ENCODE results near the gene ENTPD3.

Gene ENTPD3

DNA sequence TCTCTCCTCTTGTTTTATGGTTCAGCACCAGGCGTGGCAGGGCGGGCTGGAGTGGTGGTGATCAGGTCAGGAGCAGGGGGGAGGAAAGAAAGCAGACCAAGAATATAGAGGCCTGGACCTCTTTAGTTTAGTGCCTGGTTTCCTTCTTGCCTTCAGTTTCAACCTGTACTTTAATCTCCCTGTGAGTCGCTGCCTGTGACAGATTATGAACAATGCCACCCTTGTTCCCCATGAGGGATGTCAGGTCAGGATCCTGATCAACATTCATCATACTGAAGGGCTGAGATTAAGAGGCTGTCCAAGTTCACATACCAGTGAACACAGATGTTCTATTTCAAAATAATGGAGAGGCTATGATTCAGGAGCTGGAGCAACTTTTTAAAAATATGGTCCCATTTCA, 11.4 kb downstream of the ENTPD3 start:
- Histone ChIP-seq H3K27me3 (ENCODE audit: control insufficient read depth in 5 of 5, insufficient read depth in 4 of 5, low read length in 5 of 5) (no peaks in the 10 kb centered on the region), H3K4me3 (ENCODE audit: low read depth in 1 of 5, low read length in 5 of 5) (no peak overlapping the region), H3K9me3 (ENCODE audit: control insufficient read depth in 5 of 5, low read length in 5 of 5) (no peaks in the 10 kb centered on the region), H3K36me3 (ENCODE audit: control insufficient read depth in 5 of 5, insufficient read depth in 5 of 5, low read length in 5 of 5) (no peaks in the 10 kb centered on the region), H3K27ac (ENCODE audit: low read depth, low read length) (no peak overlapping the region), H3K9ac (ENCODE audit: low read length in 5 of 5) (no peak overlapping the region), H3K4me1 (ENCODE audit: control insufficient read depth in 5 of 5, insufficient read depth in 5 of 5, low read length in 5 of 5) (no peaks in the 10 kb centered on the region)

DNA sequence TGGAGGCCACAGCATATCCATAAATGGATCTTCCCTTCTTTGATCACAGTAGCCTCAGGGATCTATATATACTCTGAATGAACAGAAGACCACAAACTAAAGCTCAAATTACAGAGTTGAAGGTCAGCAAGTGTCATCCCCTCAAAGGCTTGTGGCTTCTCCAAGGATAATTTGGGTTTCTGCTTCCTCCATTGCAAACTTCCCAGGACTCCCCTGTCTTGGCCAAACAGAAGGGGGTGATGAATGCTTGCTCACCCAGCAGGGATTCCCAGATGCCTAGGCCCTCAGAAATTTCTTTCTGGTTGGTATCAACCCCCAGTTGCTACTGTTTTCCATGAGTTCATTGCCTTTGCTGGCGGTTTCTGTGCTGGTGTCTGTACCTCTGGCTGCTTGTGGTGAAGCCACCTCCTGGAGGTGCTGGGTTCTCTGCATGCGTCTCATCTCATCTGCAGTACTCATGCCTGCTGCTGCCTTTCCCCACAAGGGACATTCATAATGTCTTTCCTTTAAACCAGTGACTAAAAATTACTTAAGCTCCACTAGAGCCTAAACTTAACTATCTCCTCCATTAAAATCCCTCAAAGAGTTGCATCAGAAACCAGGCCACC, 17.7 kb downstream of the ENTPD3 start:
- Histone ChIP-seq H3K27me3 (ENCODE audit: control insufficient read depth in 5 of 5, insufficient read depth in 4 of 5, low read length in 5 of 5) (no peaks in the 10 kb centered on the region), H3K9ac (ENCODE audit: low read length in 5 of 5) (no peak overlapping the region), H3K4me1 (ENCODE audit: control insufficient read depth in 5 of 5, insufficient read depth in 5 of 5, low read length in 5 of 5) (no peaks in the 10 kb centered on the region), H3K9me3 (ENCODE audit: control insufficient read depth in 5 of 5, low read length in 5 of 5) (no peaks in the 10 kb centered on the region), H3K36me3 (ENCODE audit: control insufficient read depth in 5 of 5, insufficient read depth in 5 of 5, low read length in 5 of 5) (no peaks in the 10 kb centered on the region), H3K4me3 (ENCODE audit: low read depth in 1 of 5, low read length in 5 of 5) (no peak overlapping the region), H3K27ac (ENCODE audit: low read depth, low read length) (no peak overlapping the region)

DNA sequence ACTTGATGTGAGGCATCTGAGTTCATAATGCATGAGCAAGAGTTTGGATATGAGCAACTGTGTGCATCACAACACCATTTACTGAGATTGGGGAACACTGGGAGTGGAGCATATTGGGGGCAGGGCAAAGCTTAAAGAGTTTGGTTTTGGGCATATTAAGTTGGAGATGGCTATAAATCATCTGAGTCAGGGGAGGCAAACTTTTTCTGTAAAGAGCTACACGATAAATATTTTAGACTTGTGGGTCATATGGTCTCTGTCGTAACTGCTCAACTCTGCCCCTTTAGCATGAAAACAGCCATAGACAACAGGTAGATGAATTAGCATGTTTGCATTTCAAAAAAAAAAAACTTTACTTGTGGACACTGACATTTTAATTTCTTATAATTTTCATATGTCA, 20.0 kb downstream of the ENTPD3 start:
- Histone ChIP-seq H3K4me3 (ENCODE audit: low read depth in 1 of 5, low read length in 5 of 5) (no peak overlapping the region), H3K27me3 (ENCODE audit: control insufficient read depth in 5 of 5, insufficient read depth in 4 of 5, low read length in 5 of 5) (no peaks in the 10 kb centered on the region), H3K9me3 (ENCODE audit: control insufficient read depth in 5 of 5, low read length in 5 of 5) (no peaks in the 10 kb centered on the region), H3K9ac (ENCODE audit: low read length in 5 of 5) (no peak overlapping the region), H3K36me3 (ENCODE audit: control insufficient read depth in 5 of 5, insufficient read depth in 5 of 5, low read length in 5 of 5) (no peaks in the 10 kb centered on the region), H3K27ac (ENCODE audit: low read depth, low read length) (no peak overlapping the region), H3K4me1 (ENCODE audit: control insufficient read depth in 5 of 5, insufficient read depth in 5 of 5, low read length in 5 of 5) (peaks cover 0 to 5% (median 0%) of the 10 kb centered on the region in 5 donors)

DNA sequence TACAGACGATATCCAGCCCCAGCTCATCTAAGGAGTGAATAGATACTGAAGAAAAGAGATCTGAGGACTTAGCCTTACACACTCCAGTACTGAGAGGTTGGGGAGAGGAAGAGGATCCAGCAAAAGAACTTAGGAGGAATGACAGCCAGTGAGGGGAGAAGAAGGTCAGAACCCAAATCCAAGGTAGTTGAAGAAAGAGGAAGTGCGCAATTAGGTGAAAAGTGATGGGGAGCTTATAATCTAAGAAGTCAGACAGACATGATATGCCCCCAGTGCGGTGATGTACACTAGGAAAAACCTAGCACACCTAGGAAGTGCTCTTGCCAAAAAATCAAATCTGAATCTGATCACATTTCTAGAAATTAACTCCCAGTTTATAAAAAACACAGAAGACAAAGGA, 20.6 kb downstream of the ENTPD3 start:
- Histone ChIP-seq H3K9ac (ENCODE audit: low read length in 5 of 5) (no peak overlapping the region), H3K27ac (ENCODE audit: low read depth, low read length) (no peak overlapping the region), H3K4me1 (ENCODE audit: control insufficient read depth in 5 of 5, insufficient read depth in 5 of 5, low read length in 5 of 5) (peaks cover 0 to 9% (median 0%) of the 10 kb centered on the region in 5 donors), H3K4me3 (ENCODE audit: low read depth in 1 of 5, low read length in 5 of 5) (no peak overlapping the region), H3K9me3 (ENCODE audit: control insufficient read depth in 5 of 5, low read length in 5 of 5) (no peaks in the 10 kb centered on the region), H3K27me3 (ENCODE audit: control insufficient read depth in 5 of 5, insufficient read depth in 4 of 5, low read length in 5 of 5) (no peaks in the 10 kb centered on the region), H3K36me3 (ENCODE audit: control insufficient read depth in 5 of 5, insufficient read depth in 5 of 5, low read length in 5 of 5) (no peaks in the 10 kb centered on the region)

DNA sequence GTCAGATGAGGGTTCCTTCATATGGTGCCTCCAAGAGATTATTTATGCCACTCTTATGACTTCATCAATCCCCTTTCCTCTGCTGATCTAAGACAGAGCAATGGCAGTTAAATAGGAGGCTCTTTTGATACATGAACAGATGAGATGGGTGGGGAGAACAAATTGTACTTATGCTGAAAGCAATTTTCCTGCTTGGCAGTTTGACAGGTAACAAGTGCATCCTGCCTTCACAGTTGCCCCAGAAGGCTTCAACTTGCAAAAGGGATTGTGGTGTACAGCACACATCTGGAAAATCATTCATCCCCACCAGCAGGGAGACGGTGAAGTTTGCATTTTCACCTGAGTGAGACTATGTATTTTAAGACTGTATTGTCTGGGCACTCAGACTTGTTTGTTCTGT, 27.3 kb downstream of the ENTPD3 start:
- Histone ChIP-seq H3K4me1 (ENCODE audit: control insufficient read depth in 5 of 5, insufficient read depth in 5 of 5, low read length in 5 of 5) (peaks cover 0 to 18% (median 4%) of the 10 kb centered on the region in 5 donors), H3K9me3 (ENCODE audit: control insufficient read depth in 5 of 5, low read length in 5 of 5) (no peaks in the 10 kb centered on the region), H3K36me3 (ENCODE audit: control insufficient read depth in 5 of 5, insufficient read depth in 5 of 5, low read length in 5 of 5) (no peaks in the 10 kb centered on the region)

DNA sequence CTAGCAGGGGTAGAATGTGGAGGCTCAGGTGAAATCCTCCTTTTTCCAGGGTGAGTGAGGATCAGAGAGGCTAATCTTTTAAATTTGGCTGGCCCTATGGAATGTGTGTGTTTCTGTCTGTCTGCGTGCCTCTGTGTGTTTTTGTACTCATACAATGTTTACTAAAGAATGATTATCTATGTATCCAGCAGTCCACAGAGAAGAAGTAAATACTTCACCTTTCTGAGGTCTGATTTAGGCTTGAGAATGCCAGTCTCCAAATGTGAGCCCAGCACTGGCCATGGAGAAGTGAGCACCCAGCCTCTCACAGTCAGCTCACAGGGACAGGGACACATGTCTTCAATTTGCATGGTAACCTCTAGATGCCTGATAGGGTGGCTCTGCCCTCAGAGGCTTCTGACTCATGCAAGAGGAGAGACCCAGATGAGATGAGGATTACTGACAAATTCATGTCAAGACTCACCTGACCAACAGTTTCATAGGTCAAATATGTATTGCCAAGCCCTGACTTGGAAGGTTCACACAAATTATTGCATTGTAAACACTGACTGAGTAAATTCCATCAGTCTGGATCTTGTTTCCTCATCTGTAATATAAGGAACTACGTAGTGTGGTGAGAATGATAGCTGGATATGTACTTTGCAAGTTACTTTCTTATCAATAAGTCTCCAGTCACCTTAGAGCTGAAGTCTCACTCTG, 31.0 kb downstream of the ENTPD3 start:
- Histone ChIP-seq H3K36me3 (ENCODE audit: control insufficient read depth in 5 of 5, insufficient read depth in 5 of 5, low read length in 5 of 5) (peaks cover 0 to 9% (median 0%) of the 10 kb centered on the region in 5 donors), H3K9me3 (ENCODE audit: control insufficient read depth in 5 of 5, low read length in 5 of 5) (no peaks in the 10 kb centered on the region), H3K4me3 (ENCODE audit: low read depth in 1 of 5, low read length in 5 of 5) (no peak overlapping the region), H3K9ac (ENCODE audit: low read length in 5 of 5) (no peak overlapping the region), H3K4me1 (ENCODE audit: control insufficient read depth in 5 of 5, insufficient read depth in 5 of 5, low read length in 5 of 5) (peaks cover 0 to 10% (median 4%) of the 10 kb centered on the region in 5 donors), H3K27ac (ENCODE audit: low read depth, low read length) (no peak overlapping the region), H3K27me3 (ENCODE audit: control insufficient read depth in 5 of 5, insufficient read depth in 4 of 5, low read length in 5 of 5) (no peaks in the 10 kb centered on the region)

More for the DNA sequence above, 27.3 kb downstream of the ENTPD3 start:
- Histone ChIP-seq H3K27ac (ENCODE audit: low read depth, low read length) (no peak overlapping the region), H3K9ac (ENCODE audit: low read length in 5 of 5) (no peak overlapping the region), H3K4me3 (ENCODE audit: low read depth in 1 of 5, low read length in 5 of 5) (no peak overlapping the region), H3K27me3 (ENCODE audit: control insufficient read depth in 5 of 5, insufficient read depth in 4 of 5, low read length in 5 of 5) (no peaks in the 10 kb centered on the region)

DNA sequence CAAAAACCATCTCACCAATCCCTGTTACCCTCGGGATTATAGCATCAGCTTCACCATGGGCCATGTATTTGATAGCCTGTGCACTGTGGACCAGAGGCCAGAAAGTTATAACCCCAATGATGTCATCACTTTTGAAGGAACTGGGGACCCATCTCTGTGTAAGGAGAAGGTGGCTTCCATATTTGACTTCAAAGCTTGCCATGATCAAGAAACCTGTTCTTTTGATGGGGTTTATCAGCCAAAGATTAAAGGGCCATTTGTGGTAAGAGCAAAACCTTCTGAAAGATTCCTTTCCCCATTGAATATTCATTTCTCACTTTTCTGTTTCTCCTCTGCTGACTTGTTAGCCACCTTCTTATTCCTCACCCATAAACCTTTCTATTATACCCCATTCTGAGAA, 35.9 kb downstream of the ENTPD3 start:
- H3K4me1 ChIP-seq (ENCODE audit: control insufficient read depth in 5 of 5, insufficient read depth in 5 of 5, low read length in 5 of 5): no peaks in the 10 kb centered on the region
- H3K9ac ChIP-seq (ENCODE audit: low read length in 5 of 5): no peak overlapping the region
- no peak overlapping the region for H3K27ac ChIP-seq (ENCODE audit: low read depth, low read length)
- no peaks in the 10 kb centered on the region for H3K9me3 ChIP-seq (ENCODE audit: control insufficient read depth in 5 of 5, low read length in 5 of 5)
- peaks cover 2 to 18% (median 5%) of the 10 kb centered on the region in 5 donors for H3K36me3 ChIP-seq (ENCODE audit: control insufficient read depth in 5 of 5, insufficient read depth in 5 of 5, low read length in 5 of 5)
- no peaks in the 10 kb centered on the region for H3K27me3 ChIP-seq (ENCODE audit: control insufficient read depth in 5 of 5, insufficient read depth in 4 of 5, low read length in 5 of 5)
- H3K4me3 ChIP-seq (ENCODE audit: low read depth in 1 of 5, low read length in 5 of 5): no peak overlapping the region

DNA sequence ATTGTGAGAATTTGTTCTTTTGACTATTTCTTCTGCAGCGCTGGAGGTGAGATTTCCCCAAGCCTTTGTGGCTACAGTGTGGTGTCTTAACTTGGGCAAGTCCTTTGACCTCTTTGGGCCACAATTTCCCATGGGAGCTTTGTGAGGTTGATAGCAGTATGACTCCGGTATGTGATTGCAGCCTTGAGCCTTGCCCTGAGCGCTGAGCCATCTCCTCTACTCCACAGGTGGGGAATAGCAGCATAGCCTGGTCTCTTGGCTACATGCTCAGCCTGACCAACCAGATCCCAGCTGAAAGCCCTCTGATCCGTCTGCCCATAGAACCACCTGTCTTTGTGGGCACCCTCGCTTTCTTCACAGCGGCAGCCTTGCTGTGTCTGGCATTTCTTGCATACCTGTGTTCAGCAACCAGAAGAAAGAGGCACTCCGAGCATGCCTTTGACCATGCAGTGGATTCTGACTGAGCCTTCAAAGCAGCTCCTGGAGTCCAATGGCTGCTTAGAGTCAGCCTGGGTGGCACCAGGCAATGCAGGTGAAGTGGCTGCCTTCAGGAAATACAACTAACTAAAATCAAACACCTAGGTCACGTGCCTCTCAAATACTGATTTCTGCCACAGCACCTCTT, 40.2 kb downstream of the ENTPD3 start:
- H3K4me3 ChIP-seq (ENCODE audit: low read depth in 1 of 5, low read length in 5 of 5): no peak overlapping the region
- H3K27me3 ChIP-seq (ENCODE audit: control insufficient read depth in 5 of 5, insufficient read depth in 4 of 5, low read length in 5 of 5): no peaks in the 10 kb centered on the region
- H3K36me3 ChIP-seq (ENCODE audit: control insufficient read depth in 5 of 5, insufficient read depth in 5 of 5, low read length in 5 of 5): peaks cover 2 to 13% (median 5%) of the 10 kb centered on the region in 5 donors
- H3K9ac ChIP-seq (ENCODE audit: low read length in 5 of 5): no peak overlapping the region
- no peaks in the 10 kb centered on the region for H3K9me3 ChIP-seq (ENCODE audit: control insufficient read depth in 5 of 5, low read length in 5 of 5)
- no peaks in the 10 kb centered on the region for H3K4me1 ChIP-seq (ENCODE audit: control insufficient read depth in 5 of 5, insufficient read depth in 5 of 5, low read length in 5 of 5)
- no peak overlapping the region for H3K27ac ChIP-seq (ENCODE audit: low read depth, low read length)

DNA sequence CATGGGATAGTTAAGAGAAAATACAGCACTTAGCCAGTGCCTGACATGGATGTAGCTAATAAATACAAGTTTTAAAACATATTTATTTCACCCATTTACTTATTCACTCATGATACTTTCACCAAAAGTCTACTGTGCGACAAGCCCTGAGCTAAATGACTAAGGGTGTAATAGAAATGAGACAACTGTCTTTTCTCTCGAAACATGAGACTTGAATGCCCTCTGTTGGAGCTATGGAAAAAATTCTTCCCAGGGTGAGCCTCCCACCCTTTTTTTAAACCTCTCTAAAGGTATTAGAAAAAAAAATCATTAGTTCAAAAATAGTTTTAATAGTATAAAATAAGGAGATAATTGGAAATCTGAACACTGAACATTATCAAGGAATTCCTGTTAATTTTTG, 45.8 kb downstream of the ENTPD3 start:
- no peaks in the 10 kb centered on the region for H3K4me1 ChIP-seq (ENCODE audit: control insufficient read depth in 5 of 5, insufficient read depth in 5 of 5, low read length in 5 of 5)

DNA sequence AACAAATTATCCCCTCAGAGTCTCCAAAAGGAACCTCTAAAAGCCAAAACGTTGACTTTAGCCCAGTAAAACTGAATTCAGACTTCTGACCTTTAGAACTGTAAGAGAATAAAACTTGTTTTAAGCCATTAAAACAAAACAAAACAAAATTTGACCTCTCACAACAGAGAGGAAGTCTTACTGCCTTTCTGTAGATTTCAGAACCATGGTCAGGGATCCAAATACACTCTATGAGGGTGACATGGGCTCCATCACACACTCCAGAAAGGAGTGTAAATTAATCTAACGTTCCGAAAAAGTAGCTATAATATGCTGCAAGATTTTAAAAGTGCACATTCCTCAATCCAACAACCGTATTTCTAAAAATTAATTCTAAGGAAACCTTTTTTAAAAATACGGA, 50.9 kb downstream of the ENTPD3 start:
- no peak overlapping the region for H3K27ac ChIP-seq (ENCODE audit: low read depth, low read length)
- no peaks in the 10 kb centered on the region for H3K27me3 ChIP-seq (ENCODE audit: control insufficient read depth in 5 of 5, insufficient read depth in 4 of 5, low read length in 5 of 5)
- no peaks in the 10 kb centered on the region for H3K9me3 ChIP-seq (ENCODE audit: control insufficient read depth in 5 of 5, low read length in 5 of 5)
- H3K4me1 ChIP-seq (ENCODE audit: control insufficient read depth in 5 of 5, insufficient read depth in 5 of 5, low read length in 5 of 5): no peaks in the 10 kb centered on the region
- H3K36me3 ChIP-seq (ENCODE audit: control insufficient read depth in 5 of 5, insufficient read depth in 5 of 5, low read length in 5 of 5): peaks cover 0 to 3% (median 0%) of the 10 kb centered on the region in 5 donors
- H3K4me3 ChIP-seq (ENCODE audit: low read depth in 1 of 5, low read length in 5 of 5): no peak overlapping the region
- H3K9ac ChIP-seq (ENCODE audit: low read length in 5 of 5): no peak overlapping the region

More for the DNA sequence above, 45.8 kb downstream of the ENTPD3 start:
- H3K36me3 ChIP-seq (ENCODE audit: control insufficient read depth in 5 of 5, insufficient read depth in 5 of 5, low read length in 5 of 5): peaks cover 0 to 3% (median 0%) of the 10 kb centered on the region in 5 donors
- H3K27me3 ChIP-seq (ENCODE audit: control insufficient read depth in 5 of 5, insufficient read depth in 4 of 5, low read length in 5 of 5): no peaks in the 10 kb centered on the region
- H3K4me3 ChIP-seq (ENCODE audit: low read depth in 1 of 5, low read length in 5 of 5): no peak overlapping the region
- no peak overlapping the region for H3K27ac ChIP-seq (ENCODE audit: low read depth, low read length)
- H3K9ac ChIP-seq (ENCODE audit: low read length in 5 of 5): no peak overlapping the region
- H3K9me3 ChIP-seq (ENCODE audit: control insufficient read depth in 5 of 5, low read length in 5 of 5): no peaks in the 10 kb centered on the region

All from subcutaneous abdominal adipose tissue (tissue), 5 donors.